Thyroid gland (tissue), 4 donors: Measurements from ENCODE around the gene C5orf22. TPM values are rescaled to one million over a fixed set of nuclear protein-coding genes. Genes with fewer than 3 reads are reported as not detected.

Experiments
- DNase-seq, 2 donors: peaks; one replicate each; pipeline ENCODE4 v3.0.0-alpha.2; 2019
- H3K27ac ChIP-seq, 3 donors: fragments of 200-600 bp; sonication (generic); 1 replicate in 2 of 3; 2 replicates in 1 of 3; pipeline ENCODE4 v1.5.1; 2016 to 2019; ENCODE audit warnings: mild to moderate bottlenecking in 1 of 3, moderate library complexity in 1 of 3
- H3K27me3 ChIP-seq: fragments of 200-600 bp; sonication (generic); one replicate; pipeline ENCODE4 v1.5.1; 2019
- H3K36me3 ChIP-seq, 2 donors: fragments of 200-600 bp; sonication (generic); one replicate each; pipeline ENCODE4 v1.5.1; 2016 to 2019
- H3K4me1 ChIP-seq, 2 donors: fragments of 200-600 bp; sonication (generic); one replicate each; pipeline ENCODE4 v1.5.1; 2017 to 2019
- H3K4me3 ChIP-seq, 3 donors: fragments of 200-600 bp; sonication (generic); replicated peaks in 1 of 3; 1 replicate in 2 of 3; 2 replicates in 1 of 3; pipeline ENCODE4 v1.5.1; 2016; ENCODE audit warnings: mild to moderate bottlenecking in 1 of 3
- H3K9me3 ChIP-seq: fragments of 200-600 bp; sonication (generic); one replicate; pipeline ENCODE4 v1.5.1; 2017
- CTCF ChIP-seq, 6 experiments: fragments of 200-600 bp in 3 of 6; fragments of 450-650 bp in 3 of 6; sonication (generic) in 3 of 6; IDR thresholded peaks; one replicate each; pipeline ENCODE4 v1.5.1; 2016 to 2019; ENCODE audit warnings: antibody characterized with exemption in 6 of 6, mild to moderate bottlenecking in 2 of 6, inconsistent platforms in 1 of 6, moderate library complexity in 1 of 6
- POLR2A ChIP-seq, 2 donors: fragments of 450-650 bp; IDR thresholded peaks; one replicate each; pipeline ENCODE4 v1.6.1; 2017; ENCODE audit warnings: antibody characterized with exemption in 2 of 2, mild to moderate bottlenecking in 2 of 2, moderate library complexity in 1 of 2
- WGBS, 2 donors: methylation state at CpG; one replicate each; pipeline ENCODE4 v1.1.5; 2017; 5-methylcytosine and 5-hydroxymethylcytosine counted together
- intact Hi-C: fragments of 100-400 bp; cut with DNase I; formaldehyde crosslinking; loops from one replicate; pipeline ENCODE4 v1.15.1; 2023
- total RNA-seq, 4 donors: library from RNA; depleted of rRNA; stranded (reverse); fragments of >200 nt; gene quantifications; one replicate each; pipeline ENCODE4 v1.2.3, GENCODE V29; 2016

C5orf22 gene
- total RNA-seq, 4 donors from 2014 or later: 13.8 to 25.6 (median 19.3) TPM

DNA sequence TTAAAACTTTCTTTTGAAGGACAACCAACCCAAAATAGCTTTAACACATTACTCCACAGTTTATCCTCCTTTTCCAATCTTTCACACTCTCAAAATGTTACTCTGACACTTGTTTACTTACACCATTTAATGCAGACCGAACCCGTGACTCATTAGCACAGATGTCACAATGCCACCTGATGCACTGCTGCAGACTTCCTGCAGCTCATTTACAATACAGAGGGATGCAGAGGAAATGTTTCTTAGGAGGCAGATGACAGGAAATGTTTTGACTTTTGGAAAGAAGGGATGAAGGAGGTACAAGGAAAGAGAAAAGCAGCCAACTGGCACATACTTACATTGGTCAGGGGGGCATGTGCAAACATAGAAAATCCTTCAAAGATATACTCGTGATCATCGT lies 39.2 kb upstream of the C5orf22 start:
- H3K9me3 ChIP-seq: no peaks in the 10 kb centered on the region
- no peaks in the 10 kb centered on the region for H3K27me3 ChIP-seq
- no peak for TF ChIP-seq POLR2A (IDR thresholded peaks at IDR 0.05)
- TF ChIP-seq CTCF (IDR thresholded peaks at IDR 0.05): no peak
- no peak overlapping the region for H3K27ac ChIP-seq
- H3K4me1 ChIP-seq: no peaks in the 10 kb centered on the region
- peaks cover 17 to 42% of the 10 kb centered on the region in 2 donors for H3K36me3 ChIP-seq
- intact Hi-C loops: no loop called here
- no peak for DNase-seq
- H3K4me3 ChIP-seq: no peak overlapping the region
- WGBS, 2 donors: 82% methylated on average over 4 of the region's 4 CpGs

GRCh38 chr5:31495336-31495735 lies 36.8 kb upstream of the C5orf22 start:
- H3K4me3 ChIP-seq: no peak overlapping the region
- no peaks in the 10 kb centered on the region for H3K4me1 ChIP-seq
- H3K36me3 ChIP-seq: peaks cover 22 to 45% of the 10 kb centered on the region in 2 donors
- no peak for DNase-seq
- WGBS, 2 donors: 96 to 97% methylated on average over 4 of the region's 4 CpGs
- intact Hi-C loops: no loop called here
- H3K27ac ChIP-seq: no peak overlapping the region
- no peak for TF ChIP-seq CTCF (IDR thresholded peaks at IDR 0.05)
- no peak for TF ChIP-seq POLR2A (IDR thresholded peaks at IDR 0.05)
- H3K9me3 ChIP-seq: no peaks in the 10 kb centered on the region
- no peaks in the 10 kb centered on the region for H3K27me3 ChIP-seq

DNA sequence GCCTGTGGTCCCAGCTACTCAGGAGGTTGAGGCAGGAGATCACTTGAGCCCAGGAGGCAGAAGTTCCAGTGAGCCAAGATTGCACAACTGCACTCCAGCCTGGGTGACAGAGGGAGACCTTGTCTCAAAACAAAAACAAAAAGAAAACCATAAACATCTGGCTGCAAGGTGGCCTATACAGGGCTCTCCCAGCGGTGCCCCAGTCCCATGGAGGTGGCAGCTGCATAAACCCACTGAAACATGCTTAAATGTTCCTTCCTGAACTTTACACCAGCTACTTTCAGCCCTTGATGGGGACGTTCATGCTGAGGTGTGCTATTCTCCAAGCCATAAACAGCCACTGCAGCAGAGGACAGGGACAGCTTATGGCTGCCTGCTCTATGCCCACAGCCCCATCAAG lies 35.8 kb upstream of the C5orf22 start:
- WGBS, 2 donors: 88 to 93% methylated on average over 2 of the region's 2 CpGs
- DNase-seq: no peak
- Histone ChIP-seq H3K9me3 (no peaks in the 10 kb centered on the region), H3K27ac (no peak overlapping the region), H3K27me3 (no peaks in the 10 kb centered on the region), H3K4me3 (no peak overlapping the region), H3K36me3 (peaks cover 22 to 47% of the 10 kb centered on the region in 2 donors), H3K4me1 (no peaks in the 10 kb centered on the region)
- intact Hi-C loops: no loop called here
- TF ChIP-seq CTCF (IDR thresholded peaks at IDR 0.05) (no peak), POLR2A (IDR thresholded peaks at IDR 0.05) (no peak)

- intact Hi-C loops: no loop called here
- Histone ChIP-seq H3K4me3 (no peak overlapping the region), H3K27me3 (no peaks in the 10 kb centered on the region), H3K36me3 (peaks cover 26 to 52% of the 10 kb centered on the region in 2 donors), H3K9me3 (no peaks in the 10 kb centered on the region), H3K27ac (no peak overlapping the region), H3K4me1 (no peaks in the 10 kb centered on the region)
- no peak for DNase-seq
- WGBS, 2 donors: 93 to 96% methylated on average over 4 to 5 of the region's 6 CpGs
- TF ChIP-seq POLR2A (IDR thresholded peaks at IDR 0.05) (no peak), CTCF (IDR thresholded peaks at IDR 0.05) (no peak)
Measured at GRCh38 chr5:31496891-31497290, 35.2 kb upstream of the C5orf22 start.

DNA sequence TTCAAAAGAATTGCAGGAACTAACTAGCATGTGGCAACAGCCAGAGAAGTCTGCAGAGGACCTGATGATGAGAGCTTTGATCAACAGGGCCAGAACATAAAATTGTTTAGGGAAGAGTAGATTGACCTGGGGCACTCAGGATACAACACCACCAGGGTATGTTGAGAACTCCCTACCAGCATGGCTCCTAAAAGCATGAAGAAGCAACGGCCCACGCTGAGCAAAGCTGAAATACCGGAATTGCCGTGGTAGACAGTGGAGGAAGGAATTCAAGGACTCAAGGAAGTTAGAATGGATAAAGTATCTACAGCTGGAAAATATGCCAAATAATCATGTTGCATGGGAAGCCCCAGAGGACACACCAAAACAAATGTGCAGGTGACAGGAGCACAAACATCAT lies 31.8 kb upstream of the C5orf22 start:
- DNase-seq: no peak
- 98% methylated on average over 4 of the region's 4 CpGs for WGBS, 2 donors
- Histone ChIP-seq H3K27me3 (no peaks in the 10 kb centered on the region), H3K36me3 (peaks cover 49 to 72% of the 10 kb centered on the region in 2 donors), H3K4me1 (no peaks in the 10 kb centered on the region), H3K4me3 (no peak overlapping the region), H3K27ac (no peak overlapping the region), H3K9me3 (no peaks in the 10 kb centered on the region)
- intact Hi-C loops: no loop called here
- TF ChIP-seq POLR2A (IDR thresholded peaks at IDR 0.05): no peak
- no peak for TF ChIP-seq CTCF (IDR thresholded peaks at IDR 0.05)
